Fibroblast of lung (primary cell): ENCODE data around the gene C22orf15.

Source experiments
- EZH2 ChIP-seq: IDR thresholded peaks from 2 replicates; pipeline ENCODE4 v1.5.1; 2012; ENCODE audit warnings: low read length, control low read depth, mild to moderate bottlenecking; ENCODE audit errors: missing control alignments
- TF ChIP-seq, protein P1 (sequence below), 2 donors: IDR thresholded peaks in 1 of 2; conservative IDR thresholded peaks in 1 of 2; 1 replicate in 1 of 2; 2 replicates in 1 of 2; pipeline ENCODE4 v1.5.1; 2011 to 2012; ENCODE audit warnings: low read length in 2 of 2, control low read depth in 1 of 2, inconsistent platforms in 1 of 2, low read depth in 1 of 2, mild to moderate bottlenecking in 1 of 2

DNA sequence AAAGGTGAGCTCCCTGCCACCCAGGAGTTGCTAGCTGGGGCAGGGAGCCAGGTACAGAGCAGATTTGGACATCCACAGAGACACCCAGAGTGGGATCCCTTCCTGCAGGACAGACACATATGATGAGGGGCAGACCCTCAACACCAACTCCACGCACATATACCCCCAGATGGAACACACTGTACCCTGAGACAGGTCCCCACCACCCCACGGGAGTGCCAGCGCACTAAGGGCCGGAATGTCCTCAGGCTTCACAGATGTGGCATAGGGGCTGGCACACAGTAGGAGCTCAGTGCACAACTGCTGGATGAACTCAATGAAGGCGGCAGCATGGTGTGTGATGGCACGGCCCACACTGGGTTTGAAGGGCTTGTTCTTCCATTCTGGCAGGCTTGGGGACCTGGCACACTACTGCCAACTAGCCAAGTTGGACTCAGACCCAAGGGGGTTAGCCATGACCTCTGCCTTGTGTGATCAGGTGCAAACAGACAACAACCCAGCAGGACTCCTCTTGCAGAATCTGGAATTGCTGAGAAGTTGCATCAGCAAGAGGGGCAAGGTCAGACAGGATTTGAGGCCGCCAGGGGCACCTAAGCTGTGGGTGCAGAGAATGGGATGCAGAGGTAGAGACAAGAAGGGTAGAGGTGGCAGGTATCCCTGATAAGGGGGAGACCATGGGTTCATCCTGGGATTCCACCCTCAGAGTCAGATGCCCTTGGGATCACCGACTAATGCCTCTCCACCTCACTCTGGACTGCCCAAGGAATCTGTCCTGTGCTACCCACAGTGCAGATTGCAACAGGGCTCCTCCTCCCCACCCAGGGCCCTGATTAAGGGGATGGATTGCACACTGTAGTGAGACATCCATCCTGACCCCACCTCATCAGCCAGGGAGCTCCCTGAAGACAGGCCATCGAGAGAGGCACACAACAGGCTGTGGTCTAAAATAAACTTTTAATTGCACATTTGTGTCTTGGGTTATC lies 2.4 kb downstream of the C22orf15 start:
- TF ChIP-seq, protein P1, sequence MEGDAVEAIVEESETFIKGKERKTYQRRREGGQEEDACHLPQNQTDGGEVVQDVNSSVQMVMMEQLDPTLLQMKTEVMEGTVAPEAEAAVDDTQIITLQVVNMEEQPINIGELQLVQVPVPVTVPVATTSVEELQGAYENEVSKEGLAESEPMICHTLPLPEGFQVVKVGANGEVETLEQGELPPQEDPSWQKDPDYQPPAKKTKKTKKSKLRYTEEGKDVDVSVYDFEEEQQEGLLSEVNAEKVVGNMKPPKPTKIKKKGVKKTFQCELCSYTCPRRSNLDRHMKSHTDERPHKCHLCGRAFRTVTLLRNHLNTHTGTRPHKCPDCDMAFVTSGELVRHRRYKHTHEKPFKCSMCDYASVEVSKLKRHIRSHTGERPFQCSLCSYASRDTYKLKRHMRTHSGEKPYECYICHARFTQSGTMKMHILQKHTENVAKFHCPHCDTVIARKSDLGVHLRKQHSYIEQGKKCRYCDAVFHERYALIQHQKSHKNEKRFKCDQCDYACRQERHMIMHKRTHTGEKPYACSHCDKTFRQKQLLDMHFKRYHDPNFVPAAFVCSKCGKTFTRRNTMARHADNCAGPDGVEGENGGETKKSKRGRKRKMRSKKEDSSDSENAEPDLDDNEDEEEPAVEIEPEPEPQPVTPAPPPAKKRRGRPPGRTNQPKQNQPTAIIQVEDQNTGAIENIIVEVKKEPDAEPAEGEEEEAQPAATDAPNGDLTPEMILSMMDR (conservative IDR thresholded peaks at IDR 0.05 in 1 of 2, IDR thresholded peaks at IDR 0.05 in 1 of 2; ENCODE audit: low read depth in 1 of 2, low read length in 2 of 2) = no peak
- TF ChIP-seq EZH2 = no peak
